Stimulated activated CD8-positive, alpha-beta memory T cell treated with anti-CD3 and anti-CD28 coated beads, Interleukin-12 subunit alpha, Interleukin-12 subunit beta, amount 100 ng/mL, for 24 hours (primary cell): ENCODE data around the gene SEC11A.
"Not testable (repeated sequence)": the region's sequence is repeated elsewhere in the genome, so short reads cannot be mapped to it uniquely, and the experiment has no call there.

Experiments
- DNase-seq: peaks from one replicate; pipeline ENCODE4 v3.0.0-alpha.2; 2020; ENCODE audit errors: extremely low read depth

The SEC11A gene

GRCh38 chr15:84737005-84737404 lies 21.1 kb upstream of the SEC11A start:
- DNase-seq: no peak

DNA sequence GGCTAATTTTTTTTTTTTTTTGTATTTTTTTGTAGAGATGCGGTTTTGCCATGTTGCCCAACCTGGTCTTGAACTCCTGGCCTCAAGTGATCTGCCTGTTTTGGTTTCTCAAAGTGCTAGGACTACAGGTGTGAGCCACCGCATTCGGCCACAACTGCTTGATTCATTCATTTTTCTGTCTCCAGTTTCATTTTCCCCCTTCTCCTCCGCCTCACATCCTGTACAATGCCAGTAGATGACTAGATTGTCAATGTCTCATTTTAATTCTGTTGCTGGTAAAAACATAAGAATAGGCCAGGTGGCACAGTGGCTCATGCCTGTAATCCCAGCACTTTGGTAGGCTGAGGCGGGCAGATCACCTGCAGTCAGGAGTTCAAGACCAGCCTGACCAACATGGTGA lies 20.4 kb upstream of the SEC11A start:
- DNase-seq: no peak

DNA sequence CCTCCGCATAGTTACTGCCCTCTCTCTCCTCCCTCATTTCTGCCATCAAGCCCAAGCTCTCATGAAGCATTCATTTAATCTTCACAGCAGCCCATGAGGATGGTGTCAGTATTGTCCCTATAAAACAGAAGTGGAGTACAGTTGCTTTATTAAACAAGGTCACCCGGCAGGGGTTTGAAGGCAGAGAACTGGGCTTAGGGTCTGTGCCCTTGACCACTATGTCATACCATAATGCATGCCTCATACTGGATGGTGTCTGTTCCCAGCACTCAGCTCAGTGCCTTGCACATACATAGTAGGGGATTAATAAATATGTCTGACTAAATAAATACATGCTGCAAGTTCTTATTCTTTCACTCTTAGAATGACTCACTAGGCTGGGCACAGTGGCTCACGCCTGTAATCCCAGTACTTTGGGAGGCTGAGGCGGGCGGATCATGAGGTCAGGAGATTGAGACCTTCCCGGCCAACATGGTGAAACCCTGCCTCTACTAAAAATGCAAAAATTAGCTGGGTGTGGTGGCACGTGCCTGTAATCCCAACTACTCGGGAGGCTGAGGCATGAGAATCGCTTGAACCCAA lies 19.6 kb upstream of the SEC11A start:
- not testable (repeated sequence) for DNase-seq

DNA sequence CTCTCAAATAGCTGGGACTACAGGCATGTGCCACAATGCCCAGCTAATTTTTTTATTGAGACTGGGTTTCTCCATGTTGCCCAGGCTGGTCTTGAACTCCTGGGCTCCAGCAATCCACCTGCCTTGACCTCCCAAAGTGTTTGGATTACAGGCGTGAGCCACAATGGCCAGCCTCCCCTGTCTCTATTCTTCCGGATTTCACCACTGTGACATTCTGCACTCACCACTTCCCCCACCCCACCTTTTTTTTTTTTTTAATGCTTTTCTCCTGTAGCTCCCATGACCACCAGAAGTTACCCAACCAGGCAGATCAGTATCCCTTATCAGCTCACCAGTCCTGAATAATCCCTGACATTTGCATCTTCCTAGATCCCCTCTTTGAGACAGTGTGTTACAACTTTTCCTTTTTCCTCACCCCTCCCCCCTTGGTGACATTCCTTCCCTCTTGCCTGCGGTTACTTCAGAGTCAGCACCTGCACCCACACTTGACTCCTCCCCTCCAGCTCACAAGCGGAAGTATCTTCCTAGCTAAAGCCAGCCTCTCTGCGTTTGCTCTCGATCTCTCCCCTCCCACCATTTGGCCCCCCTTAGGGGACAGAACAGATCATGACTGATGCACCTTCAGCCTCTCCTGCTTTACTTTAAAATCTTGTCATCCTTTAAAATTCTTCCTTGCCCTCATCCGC lies 19.0 kb upstream of the SEC11A start:
- no peak for DNase-seq

DNA sequence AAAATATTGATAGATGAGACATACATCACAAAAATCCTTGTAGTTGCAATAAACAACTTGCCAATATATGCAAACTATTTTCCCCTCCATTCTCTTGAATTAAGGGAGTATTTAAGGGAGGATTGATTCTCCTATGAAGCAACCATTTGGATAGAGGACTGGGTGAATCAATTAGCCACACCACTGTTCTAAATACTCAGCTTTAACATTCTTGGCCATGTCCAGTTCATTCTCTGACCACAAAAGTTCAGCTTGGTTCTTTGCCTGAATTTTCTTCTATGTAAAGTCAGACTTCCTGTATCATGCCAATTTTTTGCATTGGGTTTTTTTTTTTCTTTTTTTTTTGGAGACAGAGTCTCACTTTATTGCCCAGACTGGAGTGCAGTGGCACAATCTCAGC lies 15.8 kb upstream of the SEC11A start:
- DNase-seq: no peak

GRCh38 chr15:84727429-84727828 lies 11.5 kb upstream of the SEC11A start:
- DNase-seq: no peak

DNA sequence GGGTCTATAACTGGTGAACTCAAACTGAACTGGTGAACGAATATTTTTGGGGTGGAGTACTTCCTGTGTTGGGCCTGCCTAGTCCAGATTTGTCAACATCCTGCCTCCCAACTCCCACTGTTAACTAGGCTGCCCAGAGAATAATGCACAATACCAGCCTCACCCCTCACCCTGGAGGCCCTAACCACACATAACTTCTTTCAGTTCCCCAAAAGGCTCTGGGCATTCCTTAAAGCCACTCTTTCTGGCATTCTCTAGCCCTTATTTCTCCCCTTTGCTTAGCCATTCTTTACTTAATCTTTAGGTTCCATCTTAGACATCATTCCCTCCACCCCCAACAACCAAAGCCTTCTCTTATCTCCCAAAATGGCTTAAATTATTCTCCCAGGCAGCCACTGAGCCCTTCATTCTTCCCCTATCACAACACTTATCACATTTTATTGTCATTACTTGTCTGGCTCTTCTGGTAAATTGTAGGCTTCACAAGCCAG lies 9.1 kb upstream of the SEC11A start:
- DNase-seq: no peak

GRCh38 chr15:84722628-84723027 lies 6.7 kb upstream of the SEC11A start:
- DNase-seq: no peak

DNA sequence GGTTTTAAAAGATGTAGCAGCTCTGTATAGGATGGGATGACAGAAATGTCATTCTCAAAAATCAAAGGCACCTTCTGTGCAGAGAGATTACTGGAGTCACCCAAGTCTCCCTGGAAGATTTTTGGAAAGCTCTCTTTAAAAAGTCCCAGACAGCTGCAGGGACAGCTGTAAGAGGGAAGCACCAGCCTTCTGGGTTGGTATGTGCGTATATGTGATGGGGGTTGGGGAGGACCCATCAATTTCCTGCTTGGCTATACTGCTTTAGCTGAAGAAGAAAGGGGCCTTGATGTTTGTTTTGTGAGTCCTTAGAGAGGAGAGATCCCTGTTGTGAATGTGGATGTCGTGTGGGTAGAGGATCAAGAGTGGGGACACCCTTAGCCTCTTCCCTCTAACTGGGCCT lies 5.4 kb upstream of the SEC11A start:
- no peak for DNase-seq

DNA sequence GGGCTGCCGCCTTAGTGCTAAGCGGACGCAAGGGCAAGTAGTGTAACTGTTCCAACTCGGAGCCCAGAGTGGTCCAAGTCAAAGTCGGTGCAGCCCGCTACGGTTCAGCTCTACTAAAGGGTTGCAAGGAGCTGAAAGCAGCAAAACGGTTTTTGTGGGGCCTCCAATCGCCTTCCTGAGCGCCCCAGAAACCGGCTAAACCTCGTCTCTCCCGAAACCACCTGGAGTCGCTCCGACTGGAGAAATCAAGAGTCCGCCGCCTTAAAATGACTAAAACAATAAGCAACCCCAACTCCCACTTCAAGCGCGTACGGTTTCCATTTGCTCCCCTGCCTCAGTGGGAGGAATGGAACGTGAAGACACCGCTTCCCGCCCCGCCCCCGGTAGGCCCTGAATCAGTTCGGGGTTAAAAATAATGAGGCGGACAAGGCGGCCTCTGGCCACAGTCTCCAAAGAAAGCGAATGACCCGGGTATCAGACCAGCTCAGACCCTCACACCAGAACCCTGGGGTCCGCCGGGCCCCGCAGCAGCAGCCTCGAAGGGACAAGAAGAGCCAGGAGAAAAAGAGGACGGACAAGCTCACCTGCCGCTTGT lies 401 bp downstream of the SEC11A start:
- DNase-seq: no peak

GRCh38 chr15:84714821-84715220 lies 1.1 kb downstream of the SEC11A start:
- no peak for DNase-seq

- DNase-seq: no peak
Observed at GRCh38 chr15:84714372-84714771, 1.6 kb downstream of the SEC11A start.

- no peak for DNase-seq
Observed at GRCh38 chr15:84703808-84704207, 12.1 kb downstream of the SEC11A start.

- DNase-seq: no peak
Observed at GRCh38 chr15:84702961-84703482, 12.9 kb downstream of the SEC11A start.

DNA sequence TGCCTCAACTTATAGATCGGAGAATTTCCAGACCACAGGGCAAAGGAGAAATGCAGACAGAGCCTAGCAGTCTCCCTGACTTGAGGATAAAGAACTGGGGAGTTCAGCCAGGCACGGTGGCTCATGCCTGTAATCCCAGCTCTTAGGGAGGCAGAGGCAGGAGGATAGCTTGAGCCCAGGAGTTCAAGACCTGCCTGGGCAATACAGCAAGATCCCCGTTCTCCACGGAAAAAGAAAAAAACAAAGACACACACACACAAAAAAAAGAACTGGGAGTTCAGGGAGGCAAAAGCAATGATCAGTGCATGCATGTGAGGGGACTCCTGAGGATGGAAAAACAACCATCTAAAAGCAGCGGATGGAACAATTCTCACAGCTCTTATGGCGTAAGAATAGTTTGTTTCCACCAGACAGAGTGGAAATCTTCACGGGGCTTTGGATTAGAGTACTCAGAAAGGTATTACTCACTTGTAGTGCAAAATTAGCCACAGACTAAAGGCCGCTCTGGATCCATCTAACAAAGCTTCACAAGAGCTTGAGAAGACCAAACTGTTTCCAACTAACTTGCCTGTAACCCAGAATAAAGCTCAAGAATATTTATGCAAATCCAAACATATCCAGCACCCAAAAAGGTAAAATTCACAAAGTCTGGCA lies 16.3 kb downstream of the SEC11A start:
- DNase-seq: no peak

- DNase-seq: no peak
Observed at GRCh38 chr15:84697236-84697990, 18.5 kb downstream of the SEC11A start.

DNA sequence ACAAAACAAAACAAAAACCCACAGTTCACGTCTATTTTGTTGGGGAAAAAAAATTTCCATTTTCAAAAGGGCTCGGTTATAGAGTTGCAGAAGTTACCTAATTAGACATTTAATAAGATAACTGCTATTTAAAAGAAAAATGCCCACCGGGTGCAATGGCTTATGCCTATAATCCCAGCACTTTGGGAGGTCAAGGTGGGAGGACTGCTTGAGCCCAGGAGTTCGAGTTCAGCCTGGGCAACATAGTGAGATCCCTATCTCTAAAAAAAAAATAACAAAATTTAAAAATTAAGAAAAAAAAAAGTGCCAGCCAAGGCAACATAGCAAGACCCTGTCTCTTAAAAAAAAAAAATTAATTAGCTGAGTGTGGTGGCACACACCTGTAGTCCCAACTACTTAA lies 19.2 kb downstream of the SEC11A start:
- no peak for DNase-seq

DNA sequence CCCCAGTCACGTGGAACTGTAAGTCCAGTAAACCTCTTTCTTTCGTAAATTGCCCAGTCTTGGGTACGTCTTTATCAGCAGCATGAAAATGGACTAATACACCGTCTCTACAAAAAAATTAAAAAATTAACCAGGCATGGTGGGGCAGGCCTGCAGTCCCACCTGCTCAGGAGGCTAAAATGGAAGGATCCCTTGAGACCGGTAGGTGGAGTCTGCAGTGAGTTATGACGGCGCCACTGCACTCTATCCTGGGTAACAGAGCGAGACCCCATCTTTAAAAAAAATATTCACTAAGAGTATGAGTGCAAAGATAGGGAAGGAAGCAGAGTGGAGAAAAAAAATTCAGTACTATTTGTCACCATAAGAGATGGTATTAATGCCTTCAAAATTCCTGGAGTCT lies 25.6 kb downstream of the SEC11A start:
- DNase-seq: no peak

DNA sequence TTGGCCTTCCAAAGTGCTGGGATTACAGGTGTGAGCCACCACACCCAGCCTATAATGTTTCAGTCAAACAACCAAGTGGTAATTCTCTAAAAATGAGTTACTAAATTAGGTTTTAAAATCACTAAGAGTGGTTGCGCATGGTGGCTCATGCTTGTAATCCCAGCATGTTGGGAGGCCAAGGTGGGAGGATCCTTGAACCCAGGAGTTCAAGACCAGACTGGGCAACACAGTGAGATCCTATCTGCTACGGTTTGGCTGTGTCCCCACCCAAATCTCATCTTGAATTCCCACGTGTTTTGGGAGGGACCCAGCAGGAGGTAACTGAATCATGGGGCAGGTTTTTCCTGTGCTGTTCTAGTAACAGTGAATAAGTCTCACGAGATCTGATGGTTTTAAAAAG lies 26.1 kb downstream of the SEC11A start:
- no peak for DNase-seq

DNA sequence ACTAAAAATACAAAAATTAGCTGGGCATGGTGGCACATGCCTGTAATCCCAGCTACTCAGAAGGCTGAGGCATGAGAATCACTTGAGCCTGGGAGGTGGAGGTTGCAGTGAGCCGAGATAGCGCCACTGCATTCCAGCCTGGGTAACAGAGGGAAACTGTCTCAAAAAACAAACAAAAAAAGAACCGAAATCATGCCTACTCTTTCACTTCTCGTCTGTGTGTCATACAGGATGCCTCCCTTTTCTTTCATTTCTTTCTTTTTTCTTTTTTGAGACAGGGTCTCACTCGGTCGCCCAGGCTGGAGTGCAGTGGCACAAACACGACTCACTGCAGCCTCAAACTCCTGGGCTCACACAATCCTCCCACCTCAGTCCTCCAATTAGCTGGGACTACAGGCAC lies 29.5 kb downstream of the SEC11A start:
- DNase-seq: not testable (repeated sequence)

DNA sequence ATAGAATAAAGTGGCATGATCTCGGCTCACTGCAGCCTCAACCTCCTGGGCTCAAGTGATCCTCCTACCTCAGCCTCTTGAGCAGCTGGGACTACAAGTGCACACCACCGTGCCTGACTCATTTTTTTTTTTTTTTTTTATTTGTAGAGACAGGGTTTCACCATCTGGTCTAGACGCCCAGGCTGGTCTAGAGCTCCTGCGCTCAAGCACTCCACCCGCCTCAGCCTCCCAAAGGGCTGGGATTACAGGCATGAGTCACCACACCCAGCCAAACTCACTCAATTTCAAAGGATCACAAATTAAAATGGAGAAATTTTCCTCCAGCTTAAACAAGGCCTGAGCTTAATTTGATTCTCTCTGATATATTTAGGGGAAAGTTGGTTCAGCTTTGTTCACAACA lies 30.6 kb downstream of the SEC11A start:
- no peak for DNase-seq

- no peak for DNase-seq
Observed at GRCh38 chr15:84684092-84684491, 31.8 kb downstream of the SEC11A start.
